UCSD-AML1 (cell line): ENCODE measurements around the gene CREB3L2.
"Not testable (repeated sequence)": the region's sequence is repeated elsewhere in the genome, so short reads cannot be mapped to it uniquely, and the experiment has no call there.

Experiments
- DNase-seq: peaks from one replicate; lab custom pipeline; 2025; ENCODE audit not compliant: unreplicated experiment; lab: John Stamatoyannopoulos, UW

The CREB3L2 gene

DNA sequence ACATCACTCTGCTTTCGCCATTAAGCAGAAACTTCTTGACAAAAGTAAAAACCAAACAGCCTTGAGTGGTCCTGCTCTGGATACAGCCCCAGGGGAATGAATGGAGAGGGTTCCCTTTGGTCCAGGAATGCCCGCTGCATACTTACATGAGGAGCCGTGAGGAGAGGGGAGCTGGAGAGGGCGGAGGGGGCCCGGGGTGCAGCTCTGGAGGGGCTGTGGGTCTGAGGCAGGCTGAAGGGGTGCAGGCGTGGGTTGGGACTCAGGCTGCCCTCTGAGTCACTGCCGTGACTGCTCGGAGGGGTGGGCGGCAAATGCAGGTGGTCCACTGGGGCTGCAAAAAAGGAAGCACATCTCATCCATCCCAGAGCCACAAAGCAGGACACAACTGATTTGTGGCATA is 93.8 kb downstream of the CREB3L2 start:
- DNase-seq, result no peak

DNA sequence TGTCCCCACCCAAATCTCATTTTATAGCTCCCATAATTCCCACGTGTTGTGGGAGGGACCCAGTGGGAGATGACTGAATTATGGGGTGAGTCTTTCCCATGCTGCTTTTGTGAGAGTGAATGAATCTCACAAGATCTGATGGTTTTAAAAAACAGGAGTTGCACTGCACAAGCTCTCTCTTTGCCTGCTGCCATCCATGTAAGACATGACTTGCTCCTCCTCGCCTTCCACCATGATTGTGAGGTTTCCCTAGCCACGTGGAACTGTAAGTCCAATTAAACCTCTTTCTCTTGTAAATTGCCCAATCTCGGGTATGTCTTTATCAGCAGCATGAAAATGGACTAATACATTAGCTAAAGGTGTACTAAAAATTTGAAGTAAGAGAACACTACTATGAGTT is 95.2 kb downstream of the CREB3L2 start:
- DNase-seq, result not testable (repeated sequence)

DNA sequence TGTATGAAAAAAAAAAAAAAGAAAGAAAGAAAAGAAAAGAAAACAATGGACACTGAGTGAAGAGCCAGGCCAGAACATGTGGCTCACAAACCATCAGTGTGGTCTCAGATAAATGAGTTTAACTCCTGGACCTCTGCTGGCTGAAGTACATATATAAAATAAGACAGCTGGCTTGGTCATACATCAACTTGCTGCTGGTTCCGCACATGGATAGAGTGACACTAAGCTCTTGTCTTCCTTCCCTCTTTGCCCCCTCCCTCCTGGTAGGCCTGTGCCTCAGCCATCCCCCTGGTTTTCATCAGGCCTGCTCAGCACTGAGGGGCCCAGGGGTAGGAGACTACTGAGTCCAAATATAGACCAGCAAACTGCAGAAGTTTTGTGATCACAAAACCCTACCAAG is 97.1 kb downstream of the CREB3L2 start:
- DNase-seq, result no peak

DNA sequence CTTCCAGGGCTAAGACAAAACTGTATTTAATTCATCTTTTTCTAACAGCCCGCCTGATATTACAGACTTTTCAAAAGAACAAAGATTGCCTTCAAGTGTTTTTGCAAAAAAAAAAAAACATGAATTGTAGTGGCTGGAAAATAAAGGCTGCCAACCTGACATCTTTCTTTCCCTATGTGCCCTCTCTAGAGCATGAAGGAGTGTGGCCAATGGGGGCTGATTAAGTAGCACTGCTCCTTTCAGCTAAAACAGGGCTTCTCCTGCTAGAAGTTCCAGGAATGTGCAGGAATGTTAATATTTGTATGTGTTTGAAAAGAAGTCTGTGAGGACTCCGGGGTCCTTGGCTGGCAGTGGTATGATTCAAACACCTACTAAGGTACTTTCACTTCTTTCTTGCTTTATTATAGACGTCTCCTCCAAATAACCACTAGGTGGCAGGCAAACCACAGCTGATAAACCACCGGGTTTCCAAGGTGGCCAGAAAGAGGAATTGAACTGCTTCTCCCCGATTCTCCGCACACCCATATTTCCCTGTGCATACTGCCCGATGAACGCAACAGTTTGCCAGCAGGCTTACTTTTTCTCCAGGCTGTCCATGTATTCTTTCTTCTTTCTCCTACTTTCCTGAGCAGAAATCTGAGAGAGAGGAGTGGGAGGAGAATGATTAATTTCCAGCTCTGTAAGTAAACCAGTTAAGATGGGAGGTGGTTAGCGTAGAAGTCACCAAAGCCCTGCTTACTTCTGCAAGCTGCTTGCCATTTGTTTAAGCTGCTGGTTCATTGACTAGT is 98.3 kb downstream of the CREB3L2 start:
- peak; percentile 15 for DNase-seq

DNA sequence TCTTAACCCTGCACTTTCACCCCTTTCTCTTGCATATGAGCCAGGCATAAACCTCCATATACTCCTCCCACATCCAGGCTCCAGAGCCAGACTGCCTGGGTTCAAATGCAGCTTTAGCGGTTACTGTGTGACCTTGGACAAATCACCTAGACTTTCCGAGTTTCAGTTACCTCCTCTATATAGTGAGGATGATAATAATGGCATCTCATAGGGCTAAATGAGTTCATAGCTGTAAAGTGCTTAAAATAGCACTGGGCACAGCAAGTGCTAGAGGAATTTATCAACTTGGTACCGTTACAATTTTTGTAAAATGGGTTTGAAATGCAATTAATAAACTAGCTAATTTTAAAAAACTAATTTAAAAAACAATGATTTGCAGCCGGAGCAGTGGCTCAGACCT is 101.7 kb downstream of the CREB3L2 start:
- DNase-seq, result no peak

DNA sequence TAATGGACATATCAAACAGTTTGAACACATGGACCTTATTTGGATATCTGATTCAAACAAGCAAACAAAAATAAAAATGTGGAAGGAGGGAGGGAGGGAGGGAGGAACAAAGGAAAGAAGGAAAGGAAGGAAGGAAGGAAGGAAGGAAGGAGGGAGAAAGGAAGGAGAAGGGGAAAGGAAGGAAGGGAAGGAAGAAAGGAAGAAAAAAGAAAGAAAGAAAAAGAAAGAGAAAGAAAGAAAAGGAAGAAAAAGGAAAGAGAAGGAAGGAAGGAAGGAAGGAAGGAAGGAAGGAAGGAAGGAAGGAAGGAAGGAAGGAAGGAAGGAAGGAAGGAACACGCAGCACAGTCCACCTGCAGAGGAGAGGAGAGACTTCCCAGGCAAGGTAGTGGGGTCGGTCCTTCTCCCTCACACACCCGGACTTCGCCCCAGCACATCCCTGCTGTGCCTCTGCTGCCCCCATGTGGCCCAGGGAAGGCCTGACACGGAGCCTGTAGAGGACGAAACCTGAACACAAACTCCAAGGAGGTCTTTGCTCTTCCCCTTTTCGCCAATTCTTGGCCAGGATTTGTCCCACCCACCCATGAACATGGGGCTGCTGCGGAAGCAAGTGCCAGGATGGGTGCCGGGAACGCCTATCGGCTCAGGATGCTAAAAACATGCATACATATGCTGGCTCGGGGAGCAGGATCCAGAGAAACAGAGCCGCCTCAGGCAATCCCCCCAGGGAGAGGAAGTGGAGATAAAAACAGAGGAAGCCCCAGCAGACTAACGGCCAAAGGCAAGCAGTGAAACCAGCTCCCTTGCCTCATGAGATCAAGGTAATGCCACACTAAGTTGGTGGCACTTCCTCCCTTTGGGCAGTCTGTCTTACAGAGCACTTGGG is 102.8 kb downstream of the CREB3L2 start:
- peak; percentile 65 for DNase-seq

DNA sequence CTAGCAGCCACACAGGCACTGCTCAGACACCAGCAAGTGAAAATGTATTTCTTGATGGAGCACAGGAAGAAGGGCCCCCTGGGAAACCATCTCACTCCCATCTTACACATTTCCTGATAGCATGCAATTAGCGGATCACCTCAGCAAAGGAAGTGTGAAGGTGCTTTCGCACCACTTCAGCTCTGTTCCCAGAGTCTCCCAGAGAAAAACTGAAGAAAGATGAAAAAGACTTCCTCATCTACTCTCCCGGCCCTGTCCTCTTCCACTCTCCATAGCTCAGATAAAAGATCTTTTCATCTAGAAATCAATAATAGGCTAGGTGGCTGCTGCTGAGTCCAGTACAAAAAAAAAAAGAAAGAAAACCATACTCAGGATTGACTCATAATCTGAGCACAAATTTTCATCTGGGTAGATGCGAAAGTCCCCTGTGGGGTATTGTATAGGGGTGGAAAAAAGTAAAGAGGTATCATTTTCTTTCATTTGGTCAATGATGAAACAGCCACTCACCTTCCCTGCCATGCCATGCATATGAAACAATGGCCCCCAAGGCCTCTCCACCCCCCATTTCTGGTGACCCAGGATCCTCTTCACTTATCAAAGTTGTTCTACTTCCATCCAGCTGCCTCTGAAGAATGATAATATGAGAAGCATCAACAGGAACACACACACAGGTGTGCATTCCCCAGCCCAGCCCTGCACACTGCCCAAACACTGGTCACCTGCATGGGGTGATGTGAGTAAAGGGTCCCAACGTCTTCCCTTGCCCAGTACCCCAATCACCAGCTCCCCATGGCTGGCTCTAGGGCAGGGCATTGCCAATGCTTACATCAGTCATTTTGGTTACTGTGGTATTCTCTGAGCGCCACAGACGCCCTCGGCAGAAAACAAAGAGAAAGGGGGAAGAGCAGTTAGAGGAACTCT is 106.3 kb downstream of the CREB3L2 start:
- DNase-seq, result no peak

DNA sequence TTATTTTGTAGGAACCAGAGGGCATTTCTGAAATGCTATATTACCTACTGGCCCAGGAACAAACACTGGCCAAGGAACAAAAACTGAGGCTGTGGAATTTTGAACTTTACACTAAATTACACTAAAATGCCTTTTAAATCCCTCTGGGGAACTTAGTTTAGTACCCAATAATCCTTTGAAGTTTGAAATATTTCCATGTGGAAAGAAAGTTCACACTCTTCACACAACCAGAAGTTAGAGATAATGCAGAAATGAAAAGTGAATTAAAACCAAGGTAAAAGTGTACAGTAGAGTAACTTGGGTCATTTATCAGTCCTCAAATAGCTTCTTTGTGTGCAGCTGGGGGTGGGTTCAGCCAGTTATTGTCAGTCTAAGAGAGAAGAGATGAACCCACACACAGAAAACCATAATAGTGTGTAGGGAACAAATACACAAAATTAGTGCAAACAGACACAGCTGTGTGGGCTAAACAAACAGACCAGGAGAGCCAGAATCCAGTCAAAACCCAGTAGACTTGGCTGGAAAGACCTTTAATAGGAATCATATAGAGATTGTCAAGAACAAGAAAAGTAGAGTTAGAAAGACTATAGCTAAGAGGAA is 108.6 kb downstream of the CREB3L2 start:
- no peak for DNase-seq

DNA sequence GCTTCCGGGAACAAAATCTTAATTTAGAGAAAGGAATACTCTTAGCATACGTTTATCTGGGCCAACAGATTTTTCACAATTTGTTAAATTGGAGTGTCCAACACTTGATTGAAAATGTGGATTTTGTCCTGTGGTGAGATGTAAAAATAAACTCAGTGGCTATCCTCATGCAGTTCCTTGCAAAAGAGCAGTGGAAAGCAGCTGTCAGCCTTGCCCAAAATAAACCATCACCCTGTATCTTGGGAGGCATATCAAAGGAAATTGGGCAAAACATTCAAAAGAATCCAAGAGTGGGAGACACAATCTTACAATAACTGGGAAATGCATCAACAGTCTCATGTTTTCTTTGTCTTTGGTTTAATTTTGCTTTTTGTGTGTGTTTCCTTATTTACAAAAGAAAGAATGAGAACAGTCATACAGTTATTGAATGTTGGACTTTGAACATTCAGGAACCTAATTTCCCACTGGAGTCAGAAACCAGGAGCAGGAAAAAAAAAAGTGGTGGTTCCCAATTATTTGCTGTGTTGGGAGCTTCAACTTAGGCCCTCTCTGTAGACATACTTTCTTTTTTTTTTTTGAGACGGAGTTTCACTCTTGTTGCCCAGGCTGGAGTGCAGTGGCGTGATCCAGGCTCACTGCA is 110.8 kb downstream of the CREB3L2 start:
- no peak for DNase-seq

DNA sequence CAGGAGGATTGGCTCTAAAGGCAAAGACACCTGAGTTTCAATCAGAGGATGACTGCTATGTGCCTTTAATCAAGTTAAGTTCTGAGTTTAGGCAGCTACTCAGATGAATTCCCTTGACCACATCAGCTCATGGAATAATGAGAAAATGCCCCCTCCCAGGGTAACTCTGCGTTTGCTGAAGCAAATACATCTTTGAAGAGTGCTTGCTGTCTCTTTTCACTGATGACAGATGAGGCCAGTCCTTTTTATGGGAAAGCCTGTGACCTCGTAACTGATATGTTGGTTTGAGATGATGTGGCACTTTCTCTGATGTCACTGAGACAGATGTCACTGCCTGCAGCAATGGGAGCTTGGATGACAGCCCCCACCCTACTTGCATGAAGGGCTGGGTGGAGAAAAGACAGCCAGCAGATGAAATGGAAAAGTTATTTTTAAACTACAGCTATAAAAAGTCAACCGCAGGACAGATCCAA is 111.4 kb downstream of the CREB3L2 start:
- no peak for DNase-seq

DNA sequence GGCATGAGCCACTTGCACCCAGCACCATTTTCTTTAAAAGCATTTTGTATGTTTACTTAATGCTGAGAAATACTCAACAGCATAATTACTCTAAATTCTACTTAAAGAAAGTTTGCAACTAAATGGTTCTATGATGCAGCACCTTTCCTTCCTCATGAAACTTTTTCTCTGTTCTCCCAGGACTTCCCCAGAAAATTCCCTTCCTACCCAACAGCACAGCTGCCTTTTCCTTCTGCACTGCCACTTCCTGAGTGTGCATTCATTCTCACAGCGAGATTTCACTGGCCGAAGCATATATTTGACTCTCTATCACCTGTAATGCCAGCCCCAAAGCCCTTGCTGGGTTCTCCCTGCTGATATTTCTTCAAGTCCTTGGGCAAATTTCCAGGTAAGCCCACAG is 113.6 kb downstream of the CREB3L2 start:
- no peak for DNase-seq

DNA sequence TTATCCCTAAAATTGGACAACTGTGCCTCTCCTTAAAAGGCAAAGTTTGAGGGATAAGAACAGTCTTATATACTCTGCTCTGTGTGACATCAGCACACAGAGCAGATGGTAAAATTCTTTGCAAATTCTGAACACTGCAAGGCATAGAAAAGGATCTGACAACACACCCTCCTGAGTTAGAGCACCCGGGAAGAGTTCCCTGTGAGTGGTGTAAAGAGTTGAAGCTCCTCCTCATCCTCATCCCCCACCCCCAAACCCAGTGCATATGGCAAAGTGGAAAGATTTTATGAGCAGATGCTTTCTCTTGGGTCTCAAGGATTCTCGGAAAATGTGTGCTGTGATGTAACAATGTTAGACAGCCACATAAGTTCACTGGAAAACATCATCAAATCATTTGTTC is 115.1 kb downstream of the CREB3L2 start:
- DNase-seq, result no peak

DNA sequence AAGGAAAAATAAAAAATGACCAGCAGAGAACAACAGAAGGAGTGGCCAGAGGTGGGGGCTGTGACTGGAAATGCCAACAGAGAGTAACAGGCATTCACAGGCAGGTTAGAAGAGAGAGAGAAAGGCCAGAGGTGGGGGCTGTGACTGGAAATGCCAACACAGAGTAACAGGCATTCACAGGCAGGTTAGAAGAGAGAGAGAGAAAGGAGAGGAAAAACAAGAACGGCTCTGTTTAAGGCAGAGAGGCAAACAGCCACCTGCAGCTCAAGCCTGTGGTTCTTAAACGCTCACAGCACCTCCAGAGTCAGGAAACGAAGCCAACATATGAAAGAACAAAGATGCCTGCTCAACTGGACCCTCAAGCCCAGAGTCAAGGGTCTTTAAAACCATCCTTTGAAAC is 115.6 kb downstream of the CREB3L2 start:
- no peak for DNase-seq

DNA sequence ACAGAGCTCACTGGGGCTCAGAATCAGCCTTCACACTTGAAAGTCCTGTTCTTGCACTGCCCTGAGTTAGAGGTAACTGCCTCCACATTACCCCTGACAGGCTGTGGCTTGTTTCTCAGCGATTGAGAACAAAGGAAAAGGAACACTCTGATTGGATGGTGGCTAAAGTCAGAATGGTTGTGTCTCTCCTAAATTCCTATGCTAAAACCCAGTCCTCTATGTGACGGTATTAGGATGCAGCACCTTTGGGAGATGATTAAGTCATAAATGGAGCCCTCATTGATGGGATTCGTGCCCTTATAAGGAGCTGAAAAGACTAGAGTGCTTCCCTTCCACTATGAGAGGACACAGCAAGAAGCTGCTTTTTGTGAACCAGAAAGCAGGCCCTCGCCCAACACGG is 116.2 kb downstream of the CREB3L2 start:
- DNase-seq, result no peak

DNA sequence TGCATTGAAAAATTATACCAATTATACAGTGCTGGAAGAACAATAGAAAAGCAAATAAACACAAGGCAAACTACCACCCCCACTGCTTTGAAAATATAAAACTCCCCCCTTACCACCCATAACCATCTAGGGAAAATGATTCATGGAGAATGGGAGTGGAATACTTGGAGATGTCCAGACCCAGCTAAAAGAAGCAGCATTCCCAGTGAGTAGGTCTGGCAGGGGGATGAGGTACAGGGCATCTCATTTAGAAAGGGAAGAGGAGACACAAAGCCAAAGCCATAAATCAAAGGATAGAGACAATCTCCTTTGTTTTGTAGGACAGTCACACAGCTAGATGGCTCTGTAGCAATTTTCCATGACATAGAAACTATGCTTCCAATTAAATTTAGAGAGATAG is 119.1 kb downstream of the CREB3L2 start:
- no peak for DNase-seq

DNA sequence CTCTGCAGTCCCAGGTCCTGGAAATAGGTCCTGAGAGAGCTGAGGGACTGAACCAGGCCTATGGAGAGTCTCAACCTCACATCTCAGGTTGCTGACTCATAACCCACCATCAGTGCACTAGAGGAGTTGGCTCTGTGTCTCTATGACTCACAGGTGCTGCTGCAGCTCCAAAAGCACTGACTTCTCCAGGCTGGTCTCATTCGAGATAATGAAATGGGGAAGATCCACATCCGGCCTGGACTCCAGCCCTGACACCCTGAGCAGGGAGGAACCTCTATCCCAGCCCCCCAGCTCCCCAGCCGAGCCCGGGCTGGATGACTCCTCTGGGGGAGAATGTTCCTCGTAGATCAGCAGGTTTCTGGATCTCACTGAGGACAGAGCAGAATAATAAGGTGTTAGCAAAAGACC is 119.6 kb downstream of the CREB3L2 start:
- no peak for DNase-seq

DNA sequence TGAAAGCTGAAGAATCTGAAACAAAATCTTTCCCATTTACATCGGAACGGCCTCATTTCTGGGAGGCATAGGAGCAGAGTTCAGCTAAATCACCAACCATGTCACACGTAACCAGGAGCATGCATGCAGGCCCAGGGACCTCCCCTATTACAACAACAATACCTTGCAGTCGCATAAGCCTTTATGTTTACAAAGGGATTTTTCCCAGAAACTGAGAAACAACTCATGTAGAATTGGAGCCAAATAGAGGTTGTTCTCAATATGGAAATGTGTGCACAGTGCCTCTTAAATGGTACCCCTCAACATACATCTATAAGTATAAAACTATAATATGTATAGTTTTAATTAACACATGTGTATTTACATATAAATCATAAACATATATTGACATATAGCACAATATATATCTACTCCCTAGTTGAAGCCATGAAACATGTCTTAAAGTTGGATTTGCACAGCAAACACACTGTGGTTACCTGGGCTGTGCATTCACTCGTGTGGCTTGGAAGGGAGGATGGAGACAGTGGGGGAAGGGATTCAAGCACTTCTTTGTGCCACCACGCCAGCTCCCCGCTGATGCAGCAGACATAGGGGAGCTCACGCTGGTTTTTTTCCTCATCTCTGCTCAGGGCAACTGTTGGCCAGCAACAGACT is 120.2 kb downstream of the CREB3L2 start:
- no peak for DNase-seq

DNA sequence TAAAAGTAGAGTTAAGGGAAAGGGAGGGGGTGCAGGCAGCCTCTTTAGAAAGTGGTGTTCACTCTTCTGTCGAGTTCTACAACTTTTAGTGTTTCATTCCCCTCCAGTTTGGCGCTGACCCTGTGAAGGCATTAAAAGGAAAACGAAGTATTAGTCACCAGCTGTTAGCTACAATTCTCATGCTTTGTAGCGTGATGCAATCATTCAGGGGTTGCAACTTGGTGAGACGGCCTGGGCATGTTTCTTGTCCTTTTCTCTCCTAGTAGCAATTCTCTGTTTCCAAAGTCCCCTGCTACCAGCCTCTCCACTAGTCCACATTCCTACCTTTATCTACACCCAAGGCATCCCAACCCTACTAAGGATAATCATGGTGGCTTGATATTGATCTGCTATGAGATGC is 121.5 kb downstream of the CREB3L2 start:
- no peak for DNase-seq

DNA sequence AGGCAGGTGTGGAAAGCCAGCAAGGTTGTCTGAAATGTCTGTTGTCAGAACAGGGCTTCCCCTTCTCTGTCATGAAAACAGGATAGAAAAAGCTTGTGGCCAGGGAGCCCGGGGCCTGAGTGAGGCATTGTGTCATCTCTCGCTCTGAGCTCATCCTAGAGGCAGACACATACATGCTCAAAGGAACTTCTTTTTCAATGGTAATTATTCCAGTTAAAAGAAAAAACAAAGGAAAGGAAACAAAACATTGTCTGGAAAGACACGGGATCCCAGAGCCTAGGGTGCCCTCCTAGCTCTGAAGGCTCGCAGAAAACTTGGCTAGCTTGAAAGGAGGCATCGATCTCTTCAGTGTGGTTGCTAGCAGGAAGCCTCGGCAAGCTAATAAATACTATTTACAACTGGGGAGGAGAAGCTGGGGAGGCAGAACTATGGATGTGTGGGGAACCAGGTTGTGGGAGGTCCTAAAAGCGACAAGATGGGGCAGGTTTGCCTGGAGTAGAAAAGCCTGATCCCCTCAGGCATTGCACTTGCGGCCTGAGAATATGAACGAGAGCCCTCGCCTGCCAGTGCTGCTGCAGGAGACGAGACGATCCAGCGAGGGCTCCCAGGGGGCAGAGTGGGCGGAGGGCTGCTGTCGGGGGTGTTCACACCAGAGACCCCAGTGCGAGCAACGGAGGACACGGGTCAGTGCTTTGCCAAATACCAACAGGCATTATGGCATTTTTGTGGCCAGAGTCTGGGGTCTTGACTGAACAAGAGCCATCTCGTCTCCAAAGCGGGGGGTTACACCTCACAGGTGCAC is 122.3 kb downstream of the CREB3L2 start:
- no peak for DNase-seq
